ENCODE measurements around the gene KRT17.
"Not testable (repeated sequence)": the region's sequence is repeated elsewhere in the genome, so short reads cannot be mapped to it uniquely, and the experiment has no call there.

KRT17 gene

GRCh38 chr17:41619036-41619926 is 5.1 kb downstream of the KRT17 start:
- no peak for DNase-seq

- DNase-seq = no peak
Observed at GRCh38 chr17:41618341-41619035, 5.9 kb downstream of the KRT17 start.

- DNase-seq = no peak
Observed at GRCh38 chr17:41617698-41618097, 6.7 kb downstream of the KRT17 start.

DNA sequence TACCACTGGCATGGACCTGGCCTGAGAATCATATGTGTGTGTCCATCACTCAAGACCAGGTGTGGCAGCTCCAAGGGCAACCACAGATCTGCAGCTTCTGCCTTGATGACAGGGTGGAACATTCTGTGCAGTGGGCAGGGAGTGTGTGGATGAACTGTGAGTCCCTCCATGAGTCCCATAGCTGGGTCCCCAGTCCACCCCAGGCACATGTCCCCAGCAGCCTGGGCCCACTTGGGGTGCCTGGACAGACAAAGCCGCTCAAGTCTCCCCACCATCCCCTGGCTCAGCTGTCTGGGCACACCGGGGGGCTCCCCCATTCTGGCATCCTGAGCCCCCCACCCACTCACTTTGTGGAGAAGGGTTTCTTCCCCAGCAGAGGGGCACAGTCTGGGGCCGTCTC is 7.2 kb downstream of the KRT17 start:
- no peak for DNase-seq

- not testable (repeated sequence) for DNase-seq
Observed at GRCh38 chr17:41616486-41616885, 7.9 kb downstream of the KRT17 start.

DNA sequence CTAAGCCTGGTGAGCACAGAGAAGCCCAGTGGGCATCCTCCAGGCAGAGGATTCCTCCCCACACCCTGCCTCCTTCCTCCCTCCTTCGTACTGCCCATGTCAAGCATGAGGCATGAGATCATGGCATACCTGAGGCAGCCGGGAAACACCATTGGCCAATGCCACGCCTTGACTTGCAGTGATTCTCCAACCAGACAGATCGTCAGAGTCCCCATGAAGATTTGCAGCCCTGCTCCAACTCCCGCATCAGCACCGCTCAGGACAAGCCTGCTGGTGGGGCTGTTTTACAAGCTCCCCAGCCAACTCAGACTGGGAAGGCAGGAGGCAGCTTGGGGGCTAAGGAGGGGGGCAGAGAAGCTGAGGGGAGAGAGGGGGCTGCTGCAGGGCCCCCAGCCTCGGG is 8.9 kb downstream of the KRT17 start:
- no peak for DNase-seq

DNA sequence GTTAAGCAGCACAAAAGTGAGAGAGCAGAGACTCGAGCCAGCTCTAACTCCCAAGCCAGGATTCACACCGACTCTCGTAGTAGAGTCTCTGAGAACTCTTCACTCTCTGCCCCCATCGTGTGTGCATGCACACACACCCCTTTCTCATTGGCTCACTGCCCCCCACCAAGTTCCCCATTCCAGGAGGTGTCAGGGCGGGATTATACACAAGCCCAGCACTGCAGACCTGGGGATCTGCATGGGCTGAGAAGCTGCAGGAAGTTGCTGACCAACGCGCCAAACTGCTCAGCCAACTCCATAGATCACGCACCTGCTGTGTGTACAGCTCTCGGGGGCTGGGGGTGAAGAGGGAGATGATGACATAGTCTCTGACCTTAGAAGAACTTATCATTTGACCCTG is 9.6 kb downstream of the KRT17 start:
- not testable (repeated sequence) for DNase-seq

- DNase-seq = no peak
Observed at GRCh38 chr17:41614098-41614497, 10.3 kb downstream of the KRT17 start.

DNA sequence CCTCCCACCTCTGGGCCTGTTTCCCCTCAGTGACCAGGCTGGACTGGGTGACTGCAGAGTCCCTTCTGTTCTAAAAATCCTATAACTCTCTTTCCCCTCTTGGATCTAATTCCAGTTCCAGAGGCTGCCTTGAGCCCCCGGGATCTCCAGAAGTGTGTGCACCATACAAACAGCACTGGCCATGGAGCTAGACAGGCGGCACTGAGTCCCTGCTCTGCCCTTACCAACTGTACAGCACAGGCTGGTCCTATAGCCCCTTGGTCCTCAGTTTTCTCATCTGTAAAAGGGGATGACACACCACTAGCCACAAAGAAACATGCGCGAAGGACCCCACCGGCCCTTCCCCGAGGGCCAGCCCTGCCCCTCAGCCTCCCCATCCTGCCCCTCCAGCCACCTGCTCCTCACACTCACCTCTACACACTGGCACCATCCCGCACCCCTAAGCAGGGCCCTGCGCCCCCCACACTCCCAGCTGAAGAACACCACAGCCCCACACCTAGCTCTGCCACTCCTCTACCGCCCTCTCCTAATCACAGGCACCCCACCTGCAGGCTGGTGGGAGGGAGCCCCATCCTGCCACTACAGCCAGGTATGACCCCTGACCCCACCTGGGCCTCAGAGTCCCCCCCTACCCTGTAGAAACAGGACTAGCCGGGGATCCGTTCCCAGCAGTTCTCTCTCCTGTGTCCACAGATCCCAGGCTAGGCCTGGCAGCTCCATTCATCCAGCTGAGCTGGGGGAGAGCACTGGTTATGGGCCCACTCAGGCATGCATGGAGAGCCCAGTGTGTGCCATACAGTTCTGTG is 10.9 kb downstream of the KRT17 start:
- no peak for DNase-seq

GRCh38 chr17:41612376-41613160 is 11.8 kb downstream of the KRT17 start, which contains the start of gene KRT16:
Gene KRT16 (minus strand): TSS chr17:41612767. CDS start chr17:41612688, 79 bp downstream.
- not testable (repeated sequence) for DNase-seq

DNA sequence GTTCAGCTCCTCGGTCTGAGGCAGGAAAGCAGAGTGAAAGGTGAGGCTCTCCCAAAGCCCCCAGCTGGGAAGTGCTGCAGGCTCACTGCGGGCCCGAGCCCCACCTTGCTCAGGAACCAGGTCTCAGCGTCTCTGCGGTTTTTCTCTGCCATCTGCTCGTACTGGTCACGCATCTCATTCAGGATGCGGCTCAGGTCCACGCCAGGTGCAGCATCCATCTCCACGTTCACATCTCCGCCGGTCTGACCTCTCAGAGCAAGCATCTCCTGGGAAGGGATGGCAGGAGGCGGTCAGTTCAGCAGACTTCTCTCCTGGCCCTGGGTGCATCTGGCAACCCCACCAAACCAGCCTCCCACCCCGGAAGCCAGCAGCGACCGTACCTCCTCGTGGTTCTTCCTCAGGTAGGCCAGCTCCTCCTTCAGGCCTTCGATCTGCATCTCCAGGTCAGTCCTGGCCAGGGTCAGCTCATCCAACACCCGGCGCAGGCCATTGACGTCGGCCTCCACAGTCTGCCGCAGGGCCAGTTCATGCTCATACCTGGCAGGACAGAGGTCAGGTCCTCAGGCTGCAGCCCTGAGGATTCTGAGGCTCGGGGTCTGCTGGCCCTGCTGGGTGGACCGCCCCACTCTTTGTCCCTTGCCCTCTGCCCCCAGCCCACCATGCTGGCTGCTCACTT is 13.3 kb downstream of the KRT17 start:
- DNase-seq = no peak

- DNase-seq = not testable (repeated sequence)
Observed at GRCh38 chr17:41610061-41610517, 14.3 kb downstream of the KRT17 start.

DNA sequence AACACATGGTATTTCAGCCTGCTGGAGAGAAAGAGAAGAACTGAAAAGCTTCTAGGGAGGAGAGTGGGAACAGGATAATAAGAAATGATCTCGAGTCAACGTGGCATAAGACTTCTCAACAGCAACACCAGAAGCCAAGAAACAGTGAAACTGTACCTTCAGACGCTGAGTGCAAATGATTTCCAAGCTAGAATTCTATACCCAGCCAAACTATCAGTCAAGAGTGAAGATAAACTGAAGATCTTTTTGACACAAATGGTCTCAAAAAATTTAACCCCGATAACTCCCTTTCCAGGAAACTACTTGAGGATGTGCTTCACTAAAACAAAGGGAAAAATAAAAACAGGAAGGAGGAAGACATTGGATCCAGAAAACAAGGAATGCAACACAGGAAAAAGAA is 17.4 kb downstream of the KRT17 start:
- DNase-seq = not testable (repeated sequence)

- no peak for DNase-seq
Observed at GRCh38 chr17:41602524-41602923, 21.9 kb downstream of the KRT17 start.

- DNase-seq = no peak
Observed at GRCh38 chr17:41600318-41600717, 24.1 kb downstream of the KRT17 start.

- DNase-seq = no peak
Observed at GRCh38 chr17:41599680-41600079, 24.7 kb downstream of the KRT17 start.

- DNase-seq = no peak
Observed at GRCh38 chr17:41595585-41595984, 28.8 kb downstream of the KRT17 start.

DNA sequence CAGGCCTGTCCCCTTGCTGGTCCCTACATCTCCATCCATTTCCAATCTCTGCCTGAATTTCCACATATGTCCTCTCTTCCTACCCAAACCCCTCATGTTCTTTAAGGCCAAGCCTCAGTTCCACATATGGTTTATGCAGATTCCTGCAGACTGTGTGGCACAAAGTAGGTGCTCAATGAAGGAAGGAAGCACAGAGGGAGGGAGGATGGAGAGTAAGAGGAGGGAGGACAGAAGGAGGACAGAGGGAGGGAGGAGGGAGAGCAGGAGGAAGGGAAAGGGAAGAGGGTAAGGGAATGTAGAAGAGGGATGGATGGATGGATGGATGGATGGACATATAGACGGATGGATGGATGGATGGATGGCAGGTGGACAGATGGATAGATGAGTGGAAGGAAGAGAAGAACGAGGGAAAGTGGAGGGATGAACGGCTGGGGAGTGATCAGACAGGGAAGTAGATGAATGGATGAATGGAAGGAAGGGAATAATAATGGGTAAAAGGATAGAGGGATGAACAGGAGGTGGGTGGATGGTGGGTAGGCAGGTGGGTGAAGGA is 29.9 kb downstream of the KRT17 start:
- no peak for DNase-seq

- no peak for DNase-seq
Observed at GRCh38 chr17:41593306-41593981, 30.9 kb downstream of the KRT17 start.

DNA sequence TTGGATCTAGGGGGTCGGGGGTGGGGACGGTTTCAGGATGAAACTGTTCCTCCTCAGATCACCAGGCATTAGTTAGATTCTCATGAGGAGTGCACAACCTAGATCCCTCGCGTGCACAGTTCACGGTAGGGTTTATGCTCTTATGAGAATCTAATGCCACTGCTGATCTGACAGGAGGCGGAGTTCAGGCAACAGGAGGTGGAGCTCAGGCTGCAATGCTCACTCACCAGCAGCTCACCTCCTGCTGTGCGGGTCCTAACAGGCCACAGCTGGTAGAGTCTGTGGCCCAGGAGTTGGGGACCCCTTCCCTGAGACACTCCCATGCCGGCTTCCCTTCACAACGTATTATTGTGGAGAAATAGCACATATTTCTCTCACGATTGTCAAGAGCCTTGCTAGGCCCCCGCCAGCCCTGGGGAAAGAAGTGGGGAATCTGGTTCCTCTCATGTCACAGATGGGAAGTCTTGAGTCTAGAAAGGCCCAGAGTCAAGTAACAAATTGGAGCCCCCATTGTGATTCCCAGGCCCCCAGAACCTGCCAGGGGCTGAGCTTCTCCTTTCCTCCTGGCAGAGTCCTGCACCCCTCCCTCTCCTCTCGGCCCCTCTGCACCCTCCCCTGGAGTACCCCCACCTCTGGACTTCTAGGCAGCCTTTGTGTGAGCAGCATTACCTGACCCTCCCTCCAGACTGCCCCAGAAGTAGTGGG is 31.6 kb downstream of the KRT17 start:
- no peak for DNase-seq

All from CD4-positive, alpha-beta T cell treated with Interleukin-12 subunit alpha and Interleukin-12 subunit beta, for 1 hour (primary cell).